Heart left ventricle (tissue), 13 donors: Measurements from ENCODE around the gene MRPL4.

Experiments used
- CTCF ChIP-seq, 12 donors: fragments of 200-600 bp; sonication (generic) in 4 of 12; IDR thresholded peaks; one replicate each; pipeline versions ENCODE4 v1.5.0 to v1.8.0; 2018 to 2022; ENCODE audit warnings: antibody characterized with exemption in 12 of 12, mild to moderate bottlenecking in 5 of 12
- POLR2A ChIP-seq, 2 donors: fragments of 450-650 bp; IDR thresholded peaks; one replicate each; pipeline ENCODE4 v1.6.1; 2017; ENCODE audit warnings: antibody characterized with exemption in 2 of 2, mild to moderate bottlenecking in 2 of 2, moderate library complexity in 2 of 2
- donor health status: ischemic (EF 13 %, LVEDD 7.1; RV severe dilation, severe dysfunction).
- donor health status: DM: no; HTN: yes; CAD: no.
- donor health status: DM: no; HTN: no; CAD: no.
- donor health status: ischemic (EF 25% LVEDD 6.9; RV normal size, moderate dysfunction).
- donor health status: ischemic (EF 25% LVEDD 5.7; RV mildly dilated, moderate dysfunction).
- donor health status: ischemic (EF 35%, LVEDD 5.7; RV mildly dilated, moderate dysfunction).
- donor health status: nonischemic (EF 11% LVEDD 7.7; RV severe dilation, severe dysfunction).
- donor health status: DM: yes; HTN: yes; CAD: no.
- donor health status: PGD.
- donor health status: ischemic (EF 29% LVEDD 5.4; RV normal size, mild dysfunction).
- donor health status: nonischemic (EF 23%, LVEDD 6.1; RV moderate dilation, normal function).

GRCh38 chr19:10266706-10267105 lies 14.7 kb downstream of the MRPL4 start:
- TF ChIP-seq CTCF (IDR thresholded peaks at IDR 0.05) (no peak), POLR2A (IDR thresholded peaks at IDR 0.05) (no peak)
